Activated CD4-positive, alpha-beta T cell treated with anti-CD3 and anti-CD28 coated beads, Interleukin-2, amount 50 U/mL, for 48 hours (primary cell): ENCODE data around the gene RNF214.
A peak's percentile ranks its signal among the peaks of the same experiment; 100 is the strongest.
"Not testable (repeated sequence)": the region's sequence is repeated elsewhere in the genome, so short reads cannot be mapped to it uniquely, and the experiment has no call there.

Source experiments
- DNase-seq, 2 experiments: peaks; one replicate each; pipeline ENCODE4 v3.0.0-alpha.2; 2020

The RNF214 gene

GRCh38 chr11:117232911-117233409, 489 bp downstream of the RNF214 start:
- peak; percentile 11 to 18 for DNase-seq

DNA sequence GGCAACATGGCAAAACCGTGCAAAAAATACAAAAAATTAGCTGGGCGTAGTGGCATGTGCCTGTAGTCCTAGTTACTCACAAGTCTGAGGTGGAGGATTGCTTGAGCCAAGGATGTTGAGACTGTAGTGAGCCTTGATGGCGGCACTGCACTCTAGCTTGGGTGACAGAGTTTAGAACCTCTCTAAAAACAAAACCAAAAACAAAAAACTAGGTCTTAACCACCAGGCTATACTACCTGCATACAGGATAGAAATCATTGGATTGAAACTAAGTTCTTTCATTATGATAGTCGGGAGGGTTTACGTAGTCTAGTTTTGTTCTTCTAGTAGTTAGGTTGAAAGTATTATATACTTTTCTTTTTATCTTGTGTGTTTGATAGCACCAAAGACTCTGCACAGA, 5.8 kb downstream of the RNF214 start:
- no peak for DNase-seq

GRCh38 chr11:117239295-117239694, 6.8 kb downstream of the RNF214 start:
- no peak for DNase-seq

GRCh38 chr11:117248341-117248740, 15.9 kb downstream of the RNF214 start:
- no peak for DNase-seq

GRCh38 chr11:117249571-117249970, 17.1 kb downstream of the RNF214 start:
- DNase-seq: no peak

DNA sequence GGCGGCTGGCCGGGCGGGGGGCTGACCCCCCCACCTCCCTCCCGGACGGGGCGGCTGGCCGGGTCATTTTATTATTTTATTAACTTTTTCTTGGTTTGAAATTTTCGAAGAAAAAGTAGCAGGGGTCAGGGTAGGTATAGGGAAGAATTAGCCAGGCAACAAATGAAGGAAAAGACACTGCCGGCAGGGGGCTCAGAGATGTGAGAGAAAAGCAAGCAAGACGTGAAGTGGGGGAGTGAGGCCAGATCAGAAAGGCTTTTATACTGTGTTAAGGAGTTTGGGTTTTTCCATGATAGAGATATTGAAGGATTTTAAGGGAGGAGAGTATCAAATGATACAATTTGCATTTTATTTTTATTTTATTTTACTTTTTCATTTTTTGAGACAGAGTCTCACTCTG, 19.0 kb downstream of the RNF214 start:
- no peak for DNase-seq

GRCh38 chr11:117255966-117256365, 23.5 kb downstream of the RNF214 start:
- no peak for DNase-seq

DNA sequence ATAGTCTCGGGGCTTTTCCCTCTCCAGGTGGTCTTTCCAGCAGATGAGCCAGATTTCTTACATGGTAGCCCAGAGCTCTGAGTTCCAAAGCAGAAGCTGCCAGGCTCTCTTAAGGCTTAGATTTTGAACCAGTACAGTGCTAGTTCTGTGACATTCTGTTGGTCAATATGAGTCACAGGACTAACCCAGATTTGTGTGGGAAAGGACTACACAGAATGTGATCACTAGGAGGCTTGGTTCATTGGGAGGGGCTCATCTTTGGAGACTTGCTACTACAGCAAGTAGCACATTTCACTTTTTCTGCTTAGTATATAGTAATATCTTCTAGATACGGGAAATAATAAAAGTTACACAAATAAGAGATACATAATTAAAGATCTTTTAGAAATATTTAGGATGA, 24.1 kb downstream of the RNF214 start:
- DNase-seq: no peak

DNA sequence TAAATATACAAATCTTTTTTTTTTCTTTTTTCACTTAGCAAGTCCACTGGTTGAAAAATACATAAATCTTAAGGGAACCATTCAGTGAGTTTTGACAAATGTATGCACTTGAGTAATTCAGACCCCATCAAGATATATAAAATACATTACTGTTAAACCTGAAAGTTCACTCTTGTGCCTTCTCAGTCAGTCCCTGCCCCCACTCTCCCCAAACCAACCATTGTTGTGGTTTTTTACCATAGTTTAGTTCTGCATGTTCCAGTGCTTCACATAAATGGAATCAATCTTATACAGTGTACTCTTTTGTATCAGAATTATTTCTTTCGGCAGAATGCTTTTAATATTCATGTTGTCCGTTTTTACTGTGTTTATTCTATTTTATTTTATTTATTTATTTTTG, 26.1 kb downstream of the RNF214 start:
- DNase-seq: no peak

- DNase-seq: no peak
Observed at GRCh38 chr11:117259417-117259816, 26.9 kb downstream of the RNF214 start.

- DNase-seq: not testable (repeated sequence)
Observed at GRCh38 chr11:117264624-117265323, 32.3 kb downstream of the RNF214 start.

DNA sequence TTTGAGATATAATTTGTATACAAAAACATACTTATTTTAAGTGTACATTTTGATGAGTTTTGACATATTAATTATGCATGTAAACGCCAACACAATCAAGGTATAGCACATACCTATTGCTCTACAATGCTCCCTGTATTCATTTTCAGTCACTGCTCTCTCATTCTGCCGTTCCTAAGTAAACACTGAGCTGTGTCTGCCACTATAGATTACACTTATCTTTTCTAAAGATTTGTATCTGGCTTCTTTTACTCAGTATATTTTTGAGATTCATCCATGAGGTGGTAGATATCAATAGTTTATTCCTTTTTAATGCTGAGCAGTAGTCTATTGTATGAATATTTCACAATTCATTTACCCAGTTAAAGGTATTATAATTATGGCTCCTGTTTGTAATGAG, 33.3 kb downstream of the RNF214 start:
- DNase-seq: no peak

GRCh38 chr11:117269856-117270255, 37.4 kb downstream of the RNF214 start:
- DNase-seq: no peak

GRCh38 chr11:117271208-117271607, 38.7 kb downstream of the RNF214 start:
- no peak for DNase-seq

DNA sequence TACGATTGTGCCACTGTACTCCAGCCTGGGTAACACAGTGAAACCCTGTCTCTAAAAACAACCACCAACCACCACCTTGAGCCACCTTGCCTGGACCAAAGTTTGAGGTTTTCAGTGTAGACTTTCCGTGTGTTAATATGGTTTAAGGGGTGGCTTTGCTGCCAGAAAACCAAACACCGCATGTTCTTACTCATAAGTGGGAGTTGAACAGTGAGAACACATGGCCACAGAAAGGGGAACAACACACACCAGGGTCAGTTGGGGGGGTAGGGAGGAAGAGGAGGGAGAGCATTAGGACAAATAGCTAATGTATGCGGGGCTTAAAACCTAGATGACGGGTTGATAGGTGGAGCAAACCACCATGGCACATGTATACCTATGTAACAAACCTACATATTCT, 39.7 kb downstream of the RNF214 start:
- DNase-seq: not testable (repeated sequence)

DNA sequence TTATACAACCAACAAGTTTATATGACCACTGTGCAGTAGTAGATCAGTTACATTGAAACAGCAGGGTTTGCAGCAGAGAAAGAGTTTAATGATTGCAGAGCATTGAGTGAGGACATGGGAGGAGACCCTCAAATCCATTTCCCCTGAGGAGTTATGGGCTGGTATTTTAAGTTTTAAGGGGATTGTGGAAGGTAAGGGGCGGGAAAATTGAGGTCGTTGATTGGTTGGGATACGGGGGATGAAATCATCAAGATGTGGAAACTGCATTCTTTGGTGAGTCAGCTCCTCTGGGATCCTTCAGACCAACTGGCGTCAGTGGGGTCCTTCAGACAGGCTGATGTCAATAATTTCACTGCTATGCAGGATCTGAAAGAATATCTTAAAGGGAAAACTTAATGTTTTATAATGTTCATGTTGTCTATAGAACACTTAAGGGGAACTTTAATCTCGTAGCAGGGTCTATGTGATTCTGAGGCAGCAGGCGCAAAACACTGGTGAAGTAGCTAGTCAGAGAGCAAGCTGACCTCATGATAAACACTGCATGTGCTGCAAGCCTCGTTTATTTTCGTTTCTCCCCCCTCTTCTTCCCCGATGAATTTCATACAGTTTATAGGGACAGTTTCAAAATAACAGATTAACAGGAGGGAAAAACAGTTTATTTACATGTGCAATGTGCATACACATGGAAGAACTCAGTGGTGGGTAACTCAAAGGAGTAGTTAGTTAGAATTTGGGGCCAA, 41.2 kb downstream of the RNF214 start:
- no peak for DNase-seq

DNA sequence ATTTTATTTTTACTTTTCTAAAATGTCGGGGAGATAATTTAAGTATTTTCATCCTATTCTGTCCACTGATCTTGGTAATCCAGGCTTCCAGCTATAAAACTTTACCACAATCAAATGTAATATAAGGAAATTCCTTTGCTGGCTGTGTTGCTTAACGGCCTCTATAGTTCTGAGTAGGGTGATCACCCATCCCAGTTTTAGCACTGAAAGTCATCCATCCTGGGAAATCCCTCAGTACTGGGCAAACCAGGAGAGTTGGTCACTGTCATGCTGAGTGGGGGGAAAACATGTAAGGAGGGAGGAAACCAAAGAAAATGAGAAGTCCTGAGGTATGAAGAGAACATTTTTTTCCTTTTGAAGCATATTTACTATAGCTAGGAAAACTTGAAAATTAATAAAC, 45.9 kb downstream of the RNF214 start:
- no peak for DNase-seq

DNA sequence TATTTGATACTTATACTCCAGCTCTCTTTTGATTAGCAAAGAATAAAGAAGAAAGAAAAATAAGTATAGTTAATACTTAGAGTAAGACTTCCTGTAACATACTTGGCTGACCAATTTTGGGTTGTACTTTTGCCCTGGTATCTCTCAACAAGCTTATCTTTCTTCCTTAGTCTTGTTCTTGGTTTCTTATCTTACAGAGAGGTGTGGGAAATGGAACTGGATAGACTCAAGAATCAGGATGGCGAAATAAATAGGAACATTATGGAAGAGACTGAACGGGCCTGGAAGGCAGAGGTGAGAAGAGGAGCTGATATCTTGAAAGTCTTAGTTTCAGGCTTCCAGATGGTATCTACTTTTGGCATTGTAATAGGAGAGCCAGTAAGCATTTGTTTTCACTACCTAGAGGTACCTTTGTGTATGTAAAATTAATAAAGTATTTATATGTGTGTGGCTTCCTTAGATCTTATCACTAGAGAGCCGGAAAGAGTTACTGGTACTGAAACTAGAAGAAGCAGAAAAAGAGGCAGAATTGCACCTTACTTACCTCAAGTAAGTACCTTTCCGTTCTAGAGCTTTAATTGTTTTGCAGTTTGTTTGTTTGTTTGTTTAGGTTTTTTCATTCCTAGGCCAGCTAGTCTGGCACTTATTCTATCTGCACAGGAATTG, 47.4 kb downstream of the RNF214 start:
- no peak for DNase-seq

- no peak for DNase-seq
Observed at GRCh38 chr11:117281159-117281558, 48.7 kb downstream of the RNF214 start.

- DNase-seq: no peak
Observed at GRCh38 chr11:117281869-117282268, 49.4 kb downstream of the RNF214 start.

- DNase-seq: no peak
Observed at GRCh38 chr11:117282956-117283355, 50.5 kb downstream of the RNF214 start.

DNA sequence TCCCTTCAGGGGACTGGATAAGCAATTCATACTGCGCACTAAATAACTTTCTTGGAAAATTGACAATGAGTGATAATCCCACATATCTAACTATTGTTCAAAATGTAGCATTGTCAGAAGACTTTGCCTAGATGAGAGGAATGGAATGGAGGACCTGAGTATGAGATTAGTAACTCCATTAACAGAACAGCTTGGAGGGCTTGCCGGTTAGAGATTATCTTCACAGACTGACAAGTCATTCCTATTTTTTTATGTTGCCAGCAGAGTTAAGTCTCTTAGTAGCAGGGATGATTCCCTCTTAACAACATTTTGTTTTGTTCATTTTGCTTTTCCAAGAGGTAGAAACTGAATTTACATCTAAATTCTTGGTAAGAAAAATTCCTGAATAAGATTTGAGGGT, 51.6 kb downstream of the RNF214 start:
- no peak for DNase-seq

DNA sequence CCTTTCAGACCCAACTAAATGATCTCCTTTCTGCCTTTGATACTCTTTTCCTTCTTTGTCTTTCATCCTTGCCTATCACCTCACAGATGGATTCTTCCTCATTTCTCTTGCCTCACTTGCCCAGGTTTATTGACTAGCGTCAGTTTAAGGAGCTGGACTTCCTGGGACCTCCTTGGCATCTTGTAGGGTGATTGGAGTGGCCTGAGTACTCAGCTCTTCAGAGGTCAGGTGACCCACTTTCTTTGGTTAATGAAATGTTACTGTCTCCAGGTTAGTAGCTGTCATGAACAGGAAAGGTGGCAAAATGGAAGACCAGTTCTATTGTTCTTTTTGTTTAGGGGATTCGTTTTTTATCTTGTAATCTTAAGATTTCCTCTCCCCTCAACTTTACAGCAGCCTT, 54.1 kb downstream of the RNF214 start:
- DNase-seq: no peak

DNA sequence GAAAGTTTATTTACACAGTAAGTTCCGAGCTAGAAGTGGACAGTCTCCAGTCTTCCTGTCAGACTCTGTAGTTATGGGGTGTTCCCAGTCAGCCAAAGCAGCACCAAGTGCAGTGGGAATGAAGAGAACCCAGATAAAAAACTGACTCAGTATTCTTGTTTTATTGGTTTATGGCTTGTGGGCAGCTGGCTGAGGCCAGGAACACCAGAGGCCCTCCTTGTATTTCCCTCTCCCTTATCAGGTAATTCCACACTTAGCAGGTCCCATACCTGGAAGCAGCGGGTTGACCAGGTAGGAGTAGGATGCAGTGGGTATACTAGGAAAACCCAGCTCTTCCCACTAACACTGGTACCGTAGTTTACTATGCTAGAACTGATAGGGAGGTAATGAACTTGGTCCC, 55.2 kb downstream of the RNF214 start:
- no peak for DNase-seq
